ENCODE data around the gene ART4. TPM values are rescaled to one million over a fixed set of nuclear protein-coding genes. Genes with fewer than 3 reads are reported as not detected.

Gene ART4
- total RNA-seq, 1 experiment from 2014 or later = not detected

DNA sequence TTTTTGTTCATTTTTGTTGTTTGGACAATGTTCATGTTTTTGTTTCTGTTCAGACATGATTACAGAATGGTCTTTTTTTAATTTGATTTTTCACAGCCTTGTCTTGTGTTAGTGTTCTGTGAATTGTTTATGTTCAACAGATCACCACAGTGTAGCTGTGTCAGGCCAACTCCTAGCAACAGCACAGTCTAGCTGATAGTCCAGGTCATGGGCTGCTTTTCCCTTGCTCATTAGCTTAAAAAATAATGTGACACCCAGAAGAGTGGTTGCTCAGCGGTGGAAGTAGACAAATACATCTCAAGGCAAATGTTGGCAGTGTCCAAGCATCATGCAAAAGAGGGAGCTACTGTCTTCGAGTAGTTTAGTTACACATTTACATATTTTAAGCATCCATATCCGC, 62.5 kb downstream of the ART4 start:
- POLR2A ChIA-PET = interaction anchor here (0.6 to 1.3 kb wide), 2 partner anchors 23 to 33 kb away, joined by 5 to 6 read pairs; partner anchors contain the start of genes C12orf60 and WBP11
- Mint-ChIP-seq H3K9me3 (no peaks in the 10 kb centered on the region), H3K4me3 (no peak overlapping the region), H3K36me3 (peaks cover 7% of the 10 kb centered on the region; the same call in 1 of the 2 replicates), H3K27me3 (ENCODE audit: low read depth) (no peaks in the 10 kb centered on the region; the same call in 1 of the 2 replicates), H3K27ac (no peak overlapping the region), H3K4me1 (peaks cover 18% of the 10 kb centered on the region)
- no peak for ATAC-seq
- no peak for DNase-seq (ENCODE audit: low spot score)
- CTCF ChIA-PET = no interaction called here
- no peak for TF ChIP-seq KAT7 (CRISPR knock-in tag; IDR thresholded peaks at IDR 0.05; ENCODE audit: borderline replicate concordance)
- no peak for TF ChIP-seq SOX15 (CRISPR knock-in tag; IDR thresholded peaks at IDR 0.05)
- no peak for TF ChIP-seq MYBL2 (CRISPR knock-in tag; IDR thresholded peaks at IDR 0.05)
- no peak for TF ChIP-seq RORB (CRISPR knock-in tag; IDR thresholded peaks at IDR 0.05)
- TF ChIP-seq ATF1 (CRISPR knock-in tag; IDR thresholded peaks at IDR 0.05) = no peak
- TF ChIP-seq, protein P1, sequence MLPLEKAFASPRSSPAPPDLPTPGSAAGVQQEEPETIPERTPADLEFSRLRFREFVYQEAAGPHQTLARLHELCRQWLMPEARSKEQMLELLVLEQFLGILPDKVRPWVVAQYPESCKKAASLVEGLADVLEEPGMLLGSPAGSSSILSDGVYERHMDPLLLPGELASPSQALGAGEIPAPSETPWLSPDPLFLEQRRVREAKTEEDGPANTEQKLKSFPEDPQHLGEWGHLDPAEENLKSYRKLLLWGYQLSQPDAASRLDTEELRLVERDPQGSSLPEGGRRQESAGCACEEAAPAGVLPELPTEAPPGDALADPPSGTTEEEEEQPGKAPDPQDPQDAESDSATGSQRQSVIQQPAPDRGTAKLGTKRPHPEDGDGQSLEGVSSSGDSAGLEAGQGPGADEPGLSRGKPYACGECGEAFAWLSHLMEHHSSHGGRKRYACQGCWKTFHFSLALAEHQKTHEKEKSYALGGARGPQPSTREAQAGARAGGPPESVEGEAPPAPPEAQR (CRISPR knock-in tag; IDR thresholded peaks at IDR 0.05) = no peak
- no peak for TF ChIP-seq IRF2 (CRISPR knock-in tag; IDR thresholded peaks at IDR 0.05; ENCODE audit: borderline replicate concordance, low read depth)
- TF ChIP-seq, protein P2, sequence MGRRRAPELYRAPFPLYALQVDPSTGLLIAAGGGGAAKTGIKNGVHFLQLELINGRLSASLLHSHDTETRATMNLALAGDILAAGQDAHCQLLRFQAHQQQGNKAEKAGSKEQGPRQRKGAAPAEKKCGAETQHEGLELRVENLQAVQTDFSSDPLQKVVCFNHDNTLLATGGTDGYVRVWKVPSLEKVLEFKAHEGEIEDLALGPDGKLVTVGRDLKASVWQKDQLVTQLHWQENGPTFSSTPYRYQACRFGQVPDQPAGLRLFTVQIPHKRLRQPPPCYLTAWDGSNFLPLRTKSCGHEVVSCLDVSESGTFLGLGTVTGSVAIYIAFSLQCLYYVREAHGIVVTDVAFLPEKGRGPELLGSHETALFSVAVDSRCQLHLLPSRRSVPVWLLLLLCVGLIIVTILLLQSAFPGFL (CRISPR knock-in tag; IDR thresholded peaks at IDR 0.05; ENCODE audit: borderline replicate concordance) = no peak
- no peak for TF ChIP-seq ZNF138 (CRISPR knock-in tag; conservative IDR thresholded peaks at IDR 0.05)
- TF ChIP-seq, protein P3, sequence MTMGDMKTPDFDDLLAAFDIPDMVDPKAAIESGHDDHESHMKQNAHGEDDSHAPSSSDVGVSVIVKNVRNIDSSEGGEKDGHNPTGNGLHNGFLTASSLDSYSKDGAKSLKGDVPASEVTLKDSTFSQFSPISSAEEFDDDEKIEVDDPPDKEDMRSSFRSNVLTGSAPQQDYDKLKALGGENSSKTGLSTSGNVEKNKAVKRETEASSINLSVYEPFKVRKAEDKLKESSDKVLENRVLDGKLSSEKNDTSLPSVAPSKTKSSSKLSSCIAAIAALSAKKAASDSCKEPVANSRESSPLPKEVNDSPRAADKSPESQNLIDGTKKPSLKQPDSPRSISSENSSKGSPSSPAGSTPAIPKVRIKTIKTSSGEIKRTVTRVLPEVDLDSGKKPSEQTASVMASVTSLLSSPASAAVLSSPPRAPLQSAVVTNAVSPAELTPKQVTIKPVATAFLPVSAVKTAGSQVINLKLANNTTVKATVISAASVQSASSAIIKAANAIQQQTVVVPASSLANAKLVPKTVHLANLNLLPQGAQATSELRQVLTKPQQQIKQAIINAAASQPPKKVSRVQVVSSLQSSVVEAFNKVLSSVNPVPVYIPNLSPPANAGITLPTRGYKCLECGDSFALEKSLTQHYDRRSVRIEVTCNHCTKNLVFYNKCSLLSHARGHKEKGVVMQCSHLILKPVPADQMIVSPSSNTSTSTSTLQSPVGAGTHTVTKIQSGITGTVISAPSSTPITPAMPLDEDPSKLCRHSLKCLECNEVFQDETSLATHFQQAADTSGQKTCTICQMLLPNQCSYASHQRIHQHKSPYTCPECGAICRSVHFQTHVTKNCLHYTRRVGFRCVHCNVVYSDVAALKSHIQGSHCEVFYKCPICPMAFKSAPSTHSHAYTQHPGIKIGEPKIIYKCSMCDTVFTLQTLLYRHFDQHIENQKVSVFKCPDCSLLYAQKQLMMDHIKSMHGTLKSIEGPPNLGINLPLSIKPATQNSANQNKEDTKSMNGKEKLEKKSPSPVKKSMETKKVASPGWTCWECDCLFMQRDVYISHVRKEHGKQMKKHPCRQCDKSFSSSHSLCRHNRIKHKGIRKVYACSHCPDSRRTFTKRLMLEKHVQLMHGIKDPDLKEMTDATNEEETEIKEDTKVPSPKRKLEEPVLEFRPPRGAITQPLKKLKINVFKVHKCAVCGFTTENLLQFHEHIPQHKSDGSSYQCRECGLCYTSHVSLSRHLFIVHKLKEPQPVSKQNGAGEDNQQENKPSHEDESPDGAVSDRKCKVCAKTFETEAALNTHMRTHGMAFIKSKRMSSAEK (CRISPR knock-in tag; IDR thresholded peaks at IDR 0.05; ENCODE audit: borderline replicate concordance) = no peak
- TF ChIP-seq, protein P4, sequence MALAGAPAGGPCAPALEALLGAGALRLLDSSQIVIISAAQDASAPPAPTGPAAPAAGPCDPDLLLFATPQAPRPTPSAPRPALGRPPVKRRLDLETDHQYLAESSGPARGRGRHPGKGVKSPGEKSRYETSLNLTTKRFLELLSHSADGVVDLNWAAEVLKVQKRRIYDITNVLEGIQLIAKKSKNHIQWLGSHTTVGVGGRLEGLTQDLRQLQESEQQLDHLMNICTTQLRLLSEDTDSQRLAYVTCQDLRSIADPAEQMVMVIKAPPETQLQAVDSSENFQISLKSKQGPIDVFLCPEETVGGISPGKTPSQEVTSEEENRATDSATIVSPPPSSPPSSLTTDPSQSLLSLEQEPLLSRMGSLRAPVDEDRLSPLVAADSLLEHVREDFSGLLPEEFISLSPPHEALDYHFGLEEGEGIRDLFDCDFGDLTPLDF (CRISPR knock-in tag; IDR thresholded peaks at IDR 0.05) = no peak
- TF ChIP-seq, protein P5, sequence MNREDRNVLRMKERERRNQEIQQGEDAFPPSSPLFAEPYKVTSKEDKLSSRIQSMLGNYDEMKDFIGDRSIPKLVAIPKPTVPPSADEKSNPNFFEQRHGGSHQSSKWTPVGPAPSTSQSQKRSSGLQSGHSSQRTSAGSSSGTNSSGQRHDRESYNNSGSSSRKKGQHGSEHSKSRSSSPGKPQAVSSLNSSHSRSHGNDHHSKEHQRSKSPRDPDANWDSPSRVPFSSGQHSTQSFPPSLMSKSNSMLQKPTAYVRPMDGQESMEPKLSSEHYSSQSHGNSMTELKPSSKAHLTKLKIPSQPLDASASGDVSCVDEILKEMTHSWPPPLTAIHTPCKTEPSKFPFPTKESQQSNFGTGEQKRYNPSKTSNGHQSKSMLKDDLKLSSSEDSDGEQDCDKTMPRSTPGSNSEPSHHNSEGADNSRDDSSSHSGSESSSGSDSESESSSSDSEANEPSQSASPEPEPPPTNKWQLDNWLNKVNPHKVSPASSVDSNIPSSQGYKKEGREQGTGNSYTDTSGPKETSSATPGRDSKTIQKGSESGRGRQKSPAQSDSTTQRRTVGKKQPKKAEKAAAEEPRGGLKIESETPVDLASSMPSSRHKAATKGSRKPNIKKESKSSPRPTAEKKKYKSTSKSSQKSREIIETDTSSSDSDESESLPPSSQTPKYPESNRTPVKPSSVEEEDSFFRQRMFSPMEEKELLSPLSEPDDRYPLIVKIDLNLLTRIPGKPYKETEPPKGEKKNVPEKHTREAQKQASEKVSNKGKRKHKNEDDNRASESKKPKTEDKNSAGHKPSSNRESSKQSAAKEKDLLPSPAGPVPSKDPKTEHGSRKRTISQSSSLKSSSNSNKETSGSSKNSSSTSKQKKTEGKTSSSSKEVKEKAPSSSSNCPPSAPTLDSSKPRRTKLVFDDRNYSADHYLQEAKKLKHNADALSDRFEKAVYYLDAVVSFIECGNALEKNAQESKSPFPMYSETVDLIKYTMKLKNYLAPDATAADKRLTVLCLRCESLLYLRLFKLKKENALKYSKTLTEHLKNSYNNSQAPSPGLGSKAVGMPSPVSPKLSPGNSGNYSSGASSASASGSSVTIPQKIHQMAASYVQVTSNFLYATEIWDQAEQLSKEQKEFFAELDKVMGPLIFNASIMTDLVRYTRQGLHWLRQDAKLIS (CRISPR knock-in tag; IDR thresholded peaks at IDR 0.05; ENCODE audit: borderline replicate concordance) = no peak
- TF ChIP-seq, protein P6, sequence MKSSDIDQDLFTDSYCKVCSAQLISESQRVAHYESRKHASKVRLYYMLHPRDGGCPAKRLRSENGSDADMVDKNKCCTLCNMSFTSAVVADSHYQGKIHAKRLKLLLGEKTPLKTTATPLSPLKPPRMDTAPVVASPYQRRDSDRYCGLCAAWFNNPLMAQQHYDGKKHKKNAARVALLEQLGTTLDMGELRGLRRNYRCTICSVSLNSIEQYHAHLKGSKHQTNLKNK (CRISPR knock-in tag; IDR thresholded peaks at IDR 0.05) = no peak
- TF ChIP-seq, protein P7, sequence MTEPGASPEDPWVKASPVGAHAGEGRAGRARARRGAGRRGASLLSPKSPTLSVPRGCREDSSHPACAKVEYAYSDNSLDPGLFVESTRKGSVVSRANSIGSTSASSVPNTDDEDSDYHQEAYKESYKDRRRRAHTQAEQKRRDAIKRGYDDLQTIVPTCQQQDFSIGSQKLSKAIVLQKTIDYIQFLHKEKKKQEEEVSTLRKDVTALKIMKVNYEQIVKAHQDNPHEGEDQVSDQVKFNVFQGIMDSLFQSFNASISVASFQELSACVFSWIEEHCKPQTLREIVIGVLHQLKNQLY (CRISPR knock-in tag; IDR thresholded peaks at IDR 0.05) = no peak
- TF ChIP-seq RELA (CRISPR knock-in tag; IDR thresholded peaks at IDR 0.05; ENCODE audit: borderline replicate concordance) = no peak
- TF ChIP-seq, protein P8, sequence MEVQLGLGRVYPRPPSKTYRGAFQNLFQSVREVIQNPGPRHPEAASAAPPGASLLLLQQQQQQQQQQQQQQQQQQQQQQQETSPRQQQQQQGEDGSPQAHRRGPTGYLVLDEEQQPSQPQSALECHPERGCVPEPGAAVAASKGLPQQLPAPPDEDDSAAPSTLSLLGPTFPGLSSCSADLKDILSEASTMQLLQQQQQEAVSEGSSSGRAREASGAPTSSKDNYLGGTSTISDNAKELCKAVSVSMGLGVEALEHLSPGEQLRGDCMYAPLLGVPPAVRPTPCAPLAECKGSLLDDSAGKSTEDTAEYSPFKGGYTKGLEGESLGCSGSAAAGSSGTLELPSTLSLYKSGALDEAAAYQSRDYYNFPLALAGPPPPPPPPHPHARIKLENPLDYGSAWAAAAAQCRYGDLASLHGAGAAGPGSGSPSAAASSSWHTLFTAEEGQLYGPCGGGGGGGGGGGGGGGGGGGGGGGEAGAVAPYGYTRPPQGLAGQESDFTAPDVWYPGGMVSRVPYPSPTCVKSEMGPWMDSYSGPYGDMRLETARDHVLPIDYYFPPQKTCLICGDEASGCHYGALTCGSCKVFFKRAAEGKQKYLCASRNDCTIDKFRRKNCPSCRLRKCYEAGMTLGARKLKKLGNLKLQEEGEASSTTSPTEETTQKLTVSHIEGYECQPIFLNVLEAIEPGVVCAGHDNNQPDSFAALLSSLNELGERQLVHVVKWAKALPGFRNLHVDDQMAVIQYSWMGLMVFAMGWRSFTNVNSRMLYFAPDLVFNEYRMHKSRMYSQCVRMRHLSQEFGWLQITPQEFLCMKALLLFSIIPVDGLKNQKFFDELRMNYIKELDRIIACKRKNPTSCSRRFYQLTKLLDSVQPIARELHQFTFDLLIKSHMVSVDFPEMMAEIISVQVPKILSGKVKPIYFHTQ (CRISPR knock-in tag; IDR thresholded peaks at IDR 0.05) = no peak
- TF ChIP-seq NFYB (CRISPR knock-in tag; conservative IDR thresholded peaks at IDR 0.05; ENCODE audit: low read depth) = no peak
- TF ChIP-seq PRRX2 (CRISPR knock-in tag; IDR thresholded peaks at IDR 0.05) = no peak
- TF ChIP-seq, protein P9, sequence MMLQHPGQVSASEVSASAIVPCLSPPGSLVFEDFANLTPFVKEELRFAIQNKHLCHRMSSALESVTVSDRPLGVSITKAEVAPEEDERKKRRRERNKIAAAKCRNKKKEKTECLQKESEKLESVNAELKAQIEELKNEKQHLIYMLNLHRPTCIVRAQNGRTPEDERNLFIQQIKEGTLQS (CRISPR knock-in tag; conservative IDR thresholded peaks at IDR 0.05) = no peak
